Measurements from ENCODE around the gene FUOM. TPM values are rescaled to one million over a fixed set of nuclear protein-coding genes. Genes with fewer than 3 reads are reported as not detected.
"Not testable (repeated sequence)": the region's sequence is repeated elsewhere in the genome, so short reads cannot be mapped to it uniquely, and the experiment has no call there.

Gene FUOM
- total RNA-seq, 2 donors from 2014 or later = 13.8 to 17.6 TPM

- intact Hi-C loops (cut with DNase I) = no loop called here
- no peak for DNase-seq (ENCODE audit: low spot score)
These were observed 33.5 kb downstream of the FUOM start for GRCh38 chr10:133324198-133324792.

- intact Hi-C loops (cut with DNase I); DNase-seq (ENCODE audit: low spot score): not testable (repeated sequence)
These were observed 35.6 kb downstream of the FUOM start for GRCh38 chr10:133322064-133322709.

GRCh38 chr10:133320852-133321422 lies 36.9 kb downstream of the FUOM start:
- not testable (repeated sequence) for DNase-seq (ENCODE audit: low spot score)
- intact Hi-C loops (cut with DNase I) = loop anchor here in 1 of 2 donors (1.0 kb wide), 1 partner anchor 32 kb away; no protein-coding TSS in a partner anchor

- intact Hi-C loops (cut with DNase I) = no loop called here
- peak; percentile 89 for DNase-seq (ENCODE audit: low spot score)
These were observed 39.2 kb downstream of the FUOM start for GRCh38 chr10:133318494-133319127.

GRCh38 chr10:133316732-133317131 lies 41.1 kb downstream of the FUOM start:
- intact Hi-C loops (cut with DNase I) = no loop called here
- no peak for DNase-seq (ENCODE audit: low spot score)

GRCh38 chr10:133316266-133316665 lies 41.6 kb downstream of the FUOM start:
- intact Hi-C loops (cut with DNase I) = no loop called here

GRCh38 chr10:133315847-133316246 lies 42.0 kb downstream of the FUOM start:
- intact Hi-C loops (cut with DNase I) = no loop called here

More at GRCh38 chr10:133316266-133316665, 41.6 kb downstream of the FUOM start:
- DNase-seq (ENCODE audit: low spot score) = no peak

GRCh38 chr10:133314911-133315310 lies 42.9 kb downstream of the FUOM start:
- intact Hi-C loops (cut with DNase I) = no loop called here
- DNase-seq (ENCODE audit: low spot score) = no peak

More at GRCh38 chr10:133315847-133316246, 42.0 kb downstream of the FUOM start:
- no peak for DNase-seq (ENCODE audit: low spot score)

- intact Hi-C loops (cut with DNase I) = no loop called here
- no peak for DNase-seq (ENCODE audit: low spot score)
These were observed 44.6 kb downstream of the FUOM start for GRCh38 chr10:133313192-133313591.

GRCh38 chr10:133312769-133313145 lies 45.1 kb downstream of the FUOM start:
- DNase-seq (ENCODE audit: low spot score) = no peak
- intact Hi-C loops (cut with DNase I) = no loop called here

- intact Hi-C loops (cut with DNase I) = no loop called here
These were observed 45.6 kb downstream of the FUOM start for GRCh38 chr10:133312016-133312768.

GRCh38 chr10:133311570-133311969 lies 46.2 kb downstream of the FUOM start:
- DNase-seq (ENCODE audit: low spot score) = no peak
- intact Hi-C loops (cut with DNase I) = no loop called here

More at GRCh38 chr10:133312016-133312768, 45.6 kb downstream of the FUOM start:
- no peak for DNase-seq (ENCODE audit: low spot score)

GRCh38 chr10:133310789-133311188 lies 47.0 kb downstream of the FUOM start:
- intact Hi-C loops (cut with DNase I) = no loop called here
- DNase-seq (ENCODE audit: low spot score) = no peak

GRCh38 chr10:133310399-133310755 lies 47.4 kb downstream of the FUOM start:
- intact Hi-C loops (cut with DNase I) = no loop called here
- DNase-seq (ENCODE audit: low spot score) = no peak

GRCh38 chr10:133309720-133310398 lies 48.0 kb downstream of the FUOM start:
- intact Hi-C loops (cut with DNase I) = no loop called here
- DNase-seq (ENCODE audit: low spot score) = no peak

GRCh38 chr10:133309100-133309719 lies 48.6 kb downstream of the FUOM start:
- peak; percentile 99 for DNase-seq (ENCODE audit: low spot score)
- intact Hi-C loops (cut with DNase I) = no loop called here

- intact Hi-C loops (cut with DNase I) = no loop called here
These were observed 49.3 kb downstream of the FUOM start, which contains the start of the genes TUBGCP2 and ZNF511 for GRCh38 chr10:133308421-133309099. Gene TUBGCP2, minus strand, starts transcription at chr10:133308872. Its CDS starts 5,931 bp downstream, at chr10:133302941. Gene ZNF511, plus strand, starts transcription at chr10:133308914. Its CDS starts 30 bp downstream, at chr10:133308944.

More at GRCh38 chr10:133308421-133309099, 49.3 kb downstream of the FUOM start, which contains the start of the genes TUBGCP2 and ZNF511:
- DNase-seq (ENCODE audit: low spot score) = peak; percentile 97
